D721Med (cell line): ENCODE data around the gene NUP50.
A peak's percentile ranks its signal among the peaks of the same experiment; 100 is the strongest.

Source experiments
- DNase-seq: peaks from one replicate; pipeline ENCODE4 v3.0.0; 2011; ENCODE audit warnings: low spot score; ENCODE audit not compliant: insufficient read length
- FAIRE-seq: peaks from 2 replicates; lab custom pipeline; 2011; peaks lifted over from hg19 to GRCh38; lab: Jason Lieb, UNC
- CTCF ChIP-seq: IDR thresholded peaks from 2 replicates; pipeline ENCODE4 v1.5.1; 2012; ENCODE audit warnings: mild to moderate bottlenecking, control low read depth; ENCODE audit not compliant: insufficient read depth; ENCODE audit errors: missing control alignments

The NUP50 gene

GRCh38 chr22:45204819-45205218 lies 41.1 kb downstream of the NUP50 start:
- FAIRE-seq (no peak), DNase-seq (no peak)
- TF ChIP-seq CTCF = no peak

- FAIRE-seq (no peak), DNase-seq (no peak)
- TF ChIP-seq CTCF = no peak
Observed at GRCh38 chr22:45205276-45205925, 41.7 kb downstream of the NUP50 start.

GRCh38 chr22:45206233-45206632 lies 42.5 kb downstream of the NUP50 start:
- no peak for FAIRE-seq
- DNase-seq = no peak
- peak; percentile 2 for TF ChIP-seq CTCF

GRCh38 chr22:45207533-45207932 lies 43.8 kb downstream of the NUP50 start:
- no peak for TF ChIP-seq CTCF
- DNase-seq (no peak), FAIRE-seq (no peak)

GRCh38 chr22:45207981-45208664 lies 44.4 kb downstream of the NUP50 start:
- no peak for TF ChIP-seq CTCF
- FAIRE-seq = no peak
- no peak for DNase-seq

- DNase-seq = no peak
- TF ChIP-seq CTCF = no peak
- FAIRE-seq = no peak
Observed at GRCh38 chr22:45208696-45208992, 44.9 kb downstream of the NUP50 start.

- DNase-seq (no peak), FAIRE-seq (no peak)
- peak; percentile 27 for TF ChIP-seq CTCF
Observed at GRCh38 chr22:45208993-45209838, 45.5 kb downstream of the NUP50 start.
